Measurements from ENCODE around the gene DEFB108B. TPM values are rescaled to one million over a fixed set of nuclear protein-coding genes. Genes with fewer than 3 reads are reported as not detected.

DEFB108B gene
- polyA plus RNA-seq, 1 experiment = not detected

Small RNAs within 50 kb of the gene (small RNA-seq; reads per million reads assigned to genes)
- not detected for gene RNA5SP342 (ENCODE audit: insufficient read length, low read depth)

Other genes starting within 250 kb of the DEFB108B start
- gene DEFB131B, start 45.3 kb downstream of the DEFB108B start, polyA plus RNA-seq (2011; rRNA removed) = not detected in 2 replicates
- gene XNDC1N, start 95.4 kb downstream of the DEFB108B start, polyA plus RNA-seq (2011; rRNA removed) = 3.1 TPM in 2 replicates
- gene RNF121, start 95.8 kb downstream of the DEFB108B start, polyA plus RNA-seq (2011; rRNA removed) = 47.3 and 47.8 TPM in 2 replicates
- gene IL18BP, start 165.7 kb downstream of the DEFB108B start, polyA plus RNA-seq (2011; rRNA removed) = 2.2 and 2.5 TPM in 2 replicates
- gene NUMA1, start 247.3 kb downstream of the DEFB108B start, polyA plus RNA-seq (2011; rRNA removed) = 79.5 and 90.7 TPM in 2 replicates
- 7.8 and 8.6 TPM in 2 replicates for gene LRRC51, start 247.7 kb downstream of the DEFB108B start, polyA plus RNA-seq (2011; rRNA removed)